ELR (cell line): Measurements from ENCODE around the gene FTO.
A peak's percentile ranks its signal among the peaks of the same experiment; 100 is the strongest.
"Not testable (repeated sequence)": the region's sequence is repeated elsewhere in the genome, so short reads cannot be mapped to it uniquely, and the experiment has no call there.

Experiments used
- DNase-seq: peaks from one replicate; pipeline ENCODE4 v3.0.0-alpha.2; 2015; ENCODE audit warnings: low read depth

FTO gene

GRCh38 chr16:53703590-53704444 is at the start of gene FTO, which contains the start of gene RPGRIP1L:
Gene FTO, plus strand, starts transcription at chr16:53704156.
Gene RPGRIP1L, minus strand, starts transcription at chr16:53703859. Its CDS starts 3,136 bp downstream, at chr16:53700723.
- peak; percentile 99 for DNase-seq

GRCh38 chr16:53654946-53655345 is 49.0 kb upstream of the FTO start:
- no peak for DNase-seq

- no peak for DNase-seq
These were observed 41.9 kb upstream of the FTO start for GRCh38 chr16:53662072-53662471.

GRCh38 chr16:53664724-53665345 is 39.1 kb upstream of the FTO start:
- peak; percentile 79 for DNase-seq

- no peak for DNase-seq
These were observed 37.1 kb upstream of the FTO start for GRCh38 chr16:53666786-53667415.

- DNase-seq, result no peak
These were observed 35.1 kb upstream of the FTO start for GRCh38 chr16:53668869-53669268.

GRCh38 chr16:53672461-53672860 is 31.5 kb upstream of the FTO start:
- DNase-seq, result no peak

GRCh38 chr16:53673189-53673588 is 30.8 kb upstream of the FTO start:
- no peak for DNase-seq

GRCh38 chr16:53678155-53678554 is 25.8 kb upstream of the FTO start:
- DNase-seq, result no peak

GRCh38 chr16:53678756-53679343 is 25.1 kb upstream of the FTO start:
- DNase-seq, result no peak

GRCh38 chr16:53680756-53681155 is 23.2 kb upstream of the FTO start:
- no peak for DNase-seq

GRCh38 chr16:53681354-53681753 is 22.6 kb upstream of the FTO start:
- DNase-seq, result no peak

- not testable (repeated sequence) for DNase-seq
These were observed 18.6 kb upstream of the FTO start for GRCh38 chr16:53685334-53685733.

GRCh38 chr16:53686710-53687109 is 17.2 kb upstream of the FTO start:
- no peak for DNase-seq

- DNase-seq, result peak; percentile 39
These were observed 14.3 kb upstream of the FTO start for GRCh38 chr16:53689636-53690035.

- no peak for DNase-seq
These were observed 13.2 kb upstream of the FTO start for GRCh38 chr16:53690771-53691170.

- DNase-seq, result no peak
These were observed 11.8 kb upstream of the FTO start for GRCh38 chr16:53692146-53692545.

- DNase-seq, result no peak
These were observed 10.6 kb upstream of the FTO start for GRCh38 chr16:53693320-53693719.

- peak; percentile 91 for DNase-seq
These were observed 8.9 kb upstream of the FTO start for GRCh38 chr16:53695070-53695469.

- not testable (repeated sequence) for DNase-seq
These were observed 5.7 kb upstream of the FTO start for GRCh38 chr16:53698271-53698670.

- no peak for DNase-seq
These were observed 473 bp downstream of the FTO start for GRCh38 chr16:53704445-53704813.

GRCh38 chr16:53707671-53708070 is 3.7 kb downstream of the FTO start:
- DNase-seq, result no peak

GRCh38 chr16:53708490-53708889 is 4.5 kb downstream of the FTO start:
- no peak for DNase-seq
